Karpas-422 (cell line): ENCODE measurements around the gene AIMP1. TPM values are rescaled to one million over a fixed set of nuclear protein-coding genes. Genes with fewer than 3 reads are reported as not detected.

ENCODE experiments used
- DNase-seq: peaks from one replicate; pipeline ENCODE4 v3.0.0-alpha.2; 2015
- H2AFZ ChIP-seq: fragments of 200-600 bp; sonication (generic); 2 replicates; pipeline ENCODE4 v1.6.1; 2014; ENCODE audit warnings: antibody characterized with exemption, low read length, mixed read lengths
- H3K27ac ChIP-seq: fragments of 200-600 bp; sonication (generic); 2 replicates; pipeline ENCODE4 v1.5.1; 2014; ENCODE audit warnings: mild to moderate bottlenecking, low read length, moderate library complexity
- H3K27me3 ChIP-seq: fragments of 200-600 bp; sonication (generic); 2 replicates; pipeline ENCODE4 v1.6.1; 2014; ENCODE audit warnings: low read length, mixed read lengths
- H3K36me3 ChIP-seq: fragments of 200-600 bp; sonication (generic); 2 replicates; pipeline ENCODE4 v1.6.1; 2014; ENCODE audit warnings: low read length, mixed read lengths; ENCODE audit not compliant: insufficient read depth
- H3K4me1 ChIP-seq: fragments of 200-600 bp; sonication (generic); 2 replicates; pipeline ENCODE4 v1.6.1; 2014; ENCODE audit warnings: mild to moderate bottlenecking, low read length, mixed read lengths
- H3K4me2 ChIP-seq: fragments of 200-600 bp; sonication (generic); 2 replicates; pipeline ENCODE4 v1.6.1; 2014; ENCODE audit warnings: low read length, low read depth, mild to moderate bottlenecking; ENCODE audit not compliant: poor library complexity, severe bottlenecking
- H3K4me3 ChIP-seq: fragments of 200-600 bp; sonication (generic); 2 replicates; pipeline ENCODE4 v1.5.1; 2014; ENCODE audit warnings: mild to moderate bottlenecking, antibody characterized with exemption, low read length, mixed read lengths
- H3K79me2 ChIP-seq: fragments of 200-600 bp; sonication (generic); 2 replicates; pipeline ENCODE4 v1.6.1; 2014; ENCODE audit warnings: mild to moderate bottlenecking, low read length, mixed read lengths
- H3K9ac ChIP-seq: fragments of 200-600 bp; sonication (generic); 2 replicates; pipeline ENCODE4 v1.6.0; 2014; ENCODE audit warnings: low read length
- H3K9me2 ChIP-seq: fragments of 200-600 bp; sonication (generic), shearing (Covaris generic); replicated peaks from 2 replicates; pipeline ENCODE4 v1.6.0; 2014; ENCODE audit warnings: mild to moderate bottlenecking, low read length, moderate library complexity; ENCODE audit not compliant: insufficient read depth
- H3K9me3 ChIP-seq: fragments of 300-700, 200-600 bp; sonication (generic); 2 replicates; pipeline ENCODE4 v1.6.1; 2014; ENCODE audit warnings: low read length, mixed read lengths
- H4K20me1 ChIP-seq: fragments of 200-600 bp; sonication (generic); 2 replicates; pipeline ENCODE4 v1.6.1; 2014; ENCODE audit warnings: mild to moderate bottlenecking, antibody characterized with exemption, low read length, low read depth; ENCODE audit not compliant: insufficient read depth
- total RNA-seq: library from RNA; depleted of rRNA; stranded (reverse); fragments of >200 nt; shearing (Covaris generic); gene quantifications from 2 replicates; pipeline ENCODE4 v1.2.3, GENCODE V29; 2014; ENCODE audit warnings: low replicate concordance

The AIMP1 gene
- total RNA-seq, 1 experiment from 2014 or later, result 38.7 TPM

- no peaks in the 10 kb centered on the region for H3K27me3 ChIP-seq
- H3K4me1 ChIP-seq, result peaks cover 2% of the 10 kb centered on the region; the same call in 1 of the 2 replicates
- no peak overlapping the region for H3K4me3 ChIP-seq
- H3K27ac ChIP-seq, result no peak overlapping the region
- H3K9ac ChIP-seq, result no peak overlapping the region
- no peak for DNase-seq
- H3K4me2 ChIP-seq, result no peak overlapping the region
- H3K9me3 ChIP-seq, result no peaks in the 10 kb centered on the region
- no peak overlapping the region for H2AFZ ChIP-seq
- no peaks in the 10 kb centered on the region for H3K36me3 ChIP-seq
- no peaks in the 10 kb centered on the region for H3K9me2 ChIP-seq
- no peaks in the 10 kb centered on the region for H4K20me1 ChIP-seq
- H3K79me2 ChIP-seq, result no peaks in the 10 kb centered on the region
These were observed 47.9 kb downstream of the AIMP1 start for GRCh38 chr4:106364282-106364681.

GRCh38 chr4:106365613-106366012 is 49.3 kb downstream of the AIMP1 start:
- Histone ChIP-seq H3K9ac (no peak overlapping the region), H3K9me2 (no peaks in the 10 kb centered on the region), H3K36me3 (no peaks in the 10 kb centered on the region), H3K4me3 (no peak overlapping the region), H3K27ac (no peak overlapping the region), H3K4me2 (no peak overlapping the region), H3K4me1 (peaks cover 3% of the 10 kb centered on the region; the same call in 1 of the 2 replicates), H2AFZ (no peak overlapping the region), H3K9me3 (no peaks in the 10 kb centered on the region), H3K27me3 (no peaks in the 10 kb centered on the region), H4K20me1 (no peaks in the 10 kb centered on the region), H3K79me2 (no peaks in the 10 kb centered on the region)
- no peak for DNase-seq

GRCh38 chr4:106366026-106366425 is 49.7 kb downstream of the AIMP1 start:
- no peak for DNase-seq
- no peak overlapping the region for H3K27ac ChIP-seq
- H3K9ac ChIP-seq, result no peak overlapping the region
- H3K4me1 ChIP-seq, result peaks cover 3% of the 10 kb centered on the region; the same call in 1 of the 2 replicates
- H3K4me3 ChIP-seq, result no peak overlapping the region
- no peaks in the 10 kb centered on the region for H3K36me3 ChIP-seq
- no peak overlapping the region for H2AFZ ChIP-seq
- no peaks in the 10 kb centered on the region for H4K20me1 ChIP-seq
- H3K27me3 ChIP-seq, result no peaks in the 10 kb centered on the region
- no peaks in the 10 kb centered on the region for H3K79me2 ChIP-seq
- no peaks in the 10 kb centered on the region for H3K9me2 ChIP-seq
- H3K4me2 ChIP-seq, result no peak overlapping the region
- no peaks in the 10 kb centered on the region for H3K9me3 ChIP-seq

GRCh38 chr4:106367072-106367471 is 50.7 kb downstream of the AIMP1 start:
- Histone ChIP-seq H3K4me3 (no peak overlapping the region), H3K27ac (no peak overlapping the region), H3K36me3 (no peaks in the 10 kb centered on the region), H3K9me3 (no peaks in the 10 kb centered on the region), H3K4me1 (peaks cover 3% of the 10 kb centered on the region; the same call in 1 of the 2 replicates), H3K9ac (no peak overlapping the region), H3K9me2 (no peaks in the 10 kb centered on the region), H3K4me2 (no peak overlapping the region), H2AFZ (no peak overlapping the region), H4K20me1 (no peaks in the 10 kb centered on the region), H3K27me3 (no peaks in the 10 kb centered on the region), H3K79me2 (no peaks in the 10 kb centered on the region)
- DNase-seq, result no peak

GRCh38 chr4:106368678-106369077 is 52.3 kb downstream of the AIMP1 start, which contains the start of gene GIMD1:
GIMD1 (minus strand) TSS chr4:106368778; CDS start chr4:106367435, 1,343 bp downstream.
- no peaks in the 10 kb centered on the region for H3K36me3 ChIP-seq
- peaks cover 3% of the 10 kb centered on the region; the same call in 1 of the 2 replicates for H3K27me3 ChIP-seq
- H3K9me2 ChIP-seq, result no peaks in the 10 kb centered on the region
- no peak within 1 kb of the TSS for H3K9ac ChIP-seq
- no peak for DNase-seq
- no peaks in the 10 kb centered on the region for H3K79me2 ChIP-seq
- H3K27ac ChIP-seq, result no peak within 1 kb of the TSS
- H3K4me3 ChIP-seq, result no peak within 1 kb of the TSS
- peaks cover 3% of the 10 kb centered on the region; the same call in 1 of the 2 replicates for H3K4me1 ChIP-seq
- peak within 1 kb of the TSS; percentile 39 for H3K4me2 ChIP-seq
- no peaks in the 10 kb centered on the region for H4K20me1 ChIP-seq
- H2AFZ ChIP-seq, result no peak within 1 kb of the TSS
- H3K9me3 ChIP-seq, result no peaks in the 10 kb centered on the region

- H3K4me3 ChIP-seq, result no peak overlapping the region
These were observed 53.2 kb downstream of the AIMP1 start for GRCh38 chr4:106369456-106370060.

GRCh38 chr4:106370214-106370613 is 53.9 kb downstream of the AIMP1 start:
- H3K4me3 ChIP-seq, result no peak overlapping the region
- DNase-seq, result no peak
- H3K4me2 ChIP-seq, result no peak overlapping the region
- H3K4me1 ChIP-seq, result peaks cover 3% of the 10 kb centered on the region; the same call in 1 of the 2 replicates
- no peaks in the 10 kb centered on the region for H3K9me3 ChIP-seq
- no peak overlapping the region for H3K27ac ChIP-seq
- no peak overlapping the region for H3K9ac ChIP-seq
- no peaks in the 10 kb centered on the region for H3K9me2 ChIP-seq
- H4K20me1 ChIP-seq, result no peaks in the 10 kb centered on the region
- no peaks in the 10 kb centered on the region for H3K79me2 ChIP-seq
- no peaks in the 10 kb centered on the region for H3K36me3 ChIP-seq
- H2AFZ ChIP-seq, result no peak overlapping the region
- peaks cover 4% of the 10 kb centered on the region; the same call in 1 of the 2 replicates for H3K27me3 ChIP-seq

More at GRCh38 chr4:106369456-106370060, 53.2 kb downstream of the AIMP1 start:
- no peaks in the 10 kb centered on the region for H3K9me3 ChIP-seq
- H3K27me3 ChIP-seq, result peaks cover 4% of the 10 kb centered on the region; the same call in 1 of the 2 replicates
- H2AFZ ChIP-seq, result no peak overlapping the region
- no peak overlapping the region for H3K27ac ChIP-seq
- H3K4me2 ChIP-seq, result peak overlapping the region; percentile 39
- no peaks in the 10 kb centered on the region for H4K20me1 ChIP-seq
- H3K79me2 ChIP-seq, result no peaks in the 10 kb centered on the region
- peak; percentile 79 for DNase-seq
- H3K4me1 ChIP-seq, result peaks cover 3% of the 10 kb centered on the region; the same call in 1 of the 2 replicates
- no peaks in the 10 kb centered on the region for H3K36me3 ChIP-seq
- no peaks in the 10 kb centered on the region for H3K9me2 ChIP-seq
- no peak overlapping the region for H3K9ac ChIP-seq

GRCh38 chr4:106371161-106371560 is 54.8 kb downstream of the AIMP1 start:
- no peak overlapping the region for H3K9ac ChIP-seq
- H4K20me1 ChIP-seq, result no peaks in the 10 kb centered on the region
- no peak overlapping the region for H3K27ac ChIP-seq
- H2AFZ ChIP-seq, result no peak overlapping the region
- H3K4me1 ChIP-seq, result peaks cover 3% of the 10 kb centered on the region; the same call in 1 of the 2 replicates
- no peak overlapping the region for H3K4me2 ChIP-seq
- peaks cover 4% of the 10 kb centered on the region; the same call in 1 of the 2 replicates for H3K27me3 ChIP-seq
- H3K9me2 ChIP-seq, result no peaks in the 10 kb centered on the region
- no peak overlapping the region for H3K4me3 ChIP-seq
- no peaks in the 10 kb centered on the region for H3K36me3 ChIP-seq
- H3K9me3 ChIP-seq, result no peaks in the 10 kb centered on the region
- DNase-seq, result no peak
- H3K79me2 ChIP-seq, result no peaks in the 10 kb centered on the region
